ENCODE measurements around the gene TOX2.
A peak's percentile ranks its signal among the peaks of the same experiment; 100 is the strongest.

TOX2 gene

DNA sequence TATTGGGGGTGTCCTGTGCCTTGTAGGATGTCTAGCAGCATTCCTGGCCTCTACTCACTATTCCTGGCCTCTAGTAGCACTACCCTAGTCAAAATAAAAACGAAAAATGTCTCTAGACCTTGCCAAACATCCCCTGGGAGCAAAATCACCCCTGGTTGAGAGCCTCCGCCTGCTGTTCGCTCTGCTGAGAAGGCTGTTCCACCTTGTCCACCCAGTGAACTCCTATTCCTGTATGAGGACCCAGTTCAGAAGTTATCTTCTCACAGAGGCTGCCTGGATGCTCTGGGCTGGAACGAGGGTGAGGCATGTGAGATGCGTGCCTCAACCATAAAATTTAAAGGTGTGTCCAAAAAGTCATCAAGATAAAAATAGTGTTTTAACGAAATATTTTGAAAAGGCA is 101.9 kb downstream of the TOX2 start:
- no peak for TF ChIP-seq ELF4 (IDR thresholded peaks at IDR 0.05)
- TF ChIP-seq ZNF384 (IDR thresholded peaks at IDR 0.05), result no peak
- TF ChIP-seq ARNT (IDR thresholded peaks at IDR 0.05), result no peak
- no peak for TF ChIP-seq FOXK2 (IDR thresholded peaks at IDR 0.05)
- TF ChIP-seq L3MBTL2 (conservative IDR thresholded peaks at IDR 0.05), result no peak
- no peak for TF ChIP-seq FOXM1 (IDR thresholded peaks at IDR 0.05; ENCODE audit: borderline replicate concordance)
- no peak for TF ChIP-seq SUZ12 (IDR thresholded peaks at IDR 0.05)
- no peak for TF ChIP-seq NFRKB (IDR thresholded peaks at IDR 0.05)
- no peak for TF ChIP-seq SP1 (IDR thresholded peaks at IDR 0.05)
- no peak for TF ChIP-seq PKNOX1 (IDR thresholded peaks at IDR 0.05)
- TF ChIP-seq TARDBP (IDR thresholded peaks at IDR 0.05), result no peak
- TF ChIP-seq BHLHE40 (IDR thresholded peaks at IDR 0.05; ENCODE audit: borderline replicate concordance), result no peak
- TF ChIP-seq LEF1 (IDR thresholded peaks at IDR 0.05; ENCODE audit: borderline replicate concordance), result no peak
- TF ChIP-seq HDGF (IDR thresholded peaks at IDR 0.05; ENCODE audit: borderline replicate concordance), result no peak
- no peak for TF ChIP-seq FOXA1 (IDR thresholded peaks at IDR 0.05)
- no peak for TF ChIP-seq CTBP1 (IDR thresholded peaks at IDR 0.05; ENCODE audit: borderline replicate concordance)
- ChIA-PET CTCF (no interaction called here), POLR2A (no interaction called here)
- DNase-seq (ENCODE audit: extremely low spot score), result no peak

- ChIA-PET CTCF (no interaction called here), POLR2A (no interaction called here)
- DNase-seq (ENCODE audit: extremely low spot score), result no peak
- TF ChIP-seq PKNOX1 (IDR thresholded peaks at IDR 0.05) (no peak), FOXK2 (IDR thresholded peaks at IDR 0.05) (no peak), HDGF (IDR thresholded peaks at IDR 0.05; ENCODE audit: borderline replicate concordance) (no peak), FOXA1 (IDR thresholded peaks at IDR 0.05) (no peak), CTBP1 (IDR thresholded peaks at IDR 0.05; ENCODE audit: borderline replicate concordance) (no peak)
These were observed 102.6 kb downstream of the TOX2 start for GRCh38 chr20:44017211-44017610.

DNA sequence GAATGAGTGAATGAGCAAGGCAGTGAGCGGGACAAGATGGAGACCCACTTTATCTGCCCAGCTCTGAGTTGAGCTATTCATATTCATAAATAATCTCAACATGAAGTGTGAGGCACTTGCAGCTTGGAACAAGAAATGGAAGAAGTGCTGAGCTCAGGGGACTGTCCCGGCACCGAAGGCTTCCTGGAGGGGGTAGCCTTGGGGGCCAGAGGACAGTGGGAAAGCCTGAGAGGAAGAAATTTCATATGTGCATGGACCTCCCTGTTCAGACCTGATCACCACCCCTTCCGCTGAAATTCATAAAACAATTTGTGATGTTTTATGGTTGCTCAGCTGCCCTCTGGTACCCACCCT is 103.2 kb downstream of the TOX2 start:
- TF ChIP-seq FOXA1 (IDR thresholded peaks at IDR 0.05) (no peak), BHLHE40 (IDR thresholded peaks at IDR 0.05; ENCODE audit: borderline replicate concordance) (no peak), SUZ12 (IDR thresholded peaks at IDR 0.05) (no peak), HDGF (IDR thresholded peaks at IDR 0.05; ENCODE audit: borderline replicate concordance) (no peak), ARNT (IDR thresholded peaks at IDR 0.05) (no peak), L3MBTL2 (conservative IDR thresholded peaks at IDR 0.05) (no peak), FOXM1 (IDR thresholded peaks at IDR 0.05; ENCODE audit: borderline replicate concordance) (no peak), FOXK2 (IDR thresholded peaks at IDR 0.05) (no peak), TARDBP (IDR thresholded peaks at IDR 0.05) (no peak), ELF4 (IDR thresholded peaks at IDR 0.05) (no peak), NFRKB (IDR thresholded peaks at IDR 0.05) (no peak), ZNF384 (IDR thresholded peaks at IDR 0.05) (no peak), PKNOX1 (IDR thresholded peaks at IDR 0.05) (no peak)
- no peak for DNase-seq (ENCODE audit: extremely low spot score)
- POLR2A ChIA-PET, result interaction anchor here (0.8 to 1.0 kb wide), 2 partner anchors 9 to 32 kb away, joined by 3 read pairs; no protein-coding TSS in a partner anchor
- CTCF ChIA-PET, result no interaction called here

DNA sequence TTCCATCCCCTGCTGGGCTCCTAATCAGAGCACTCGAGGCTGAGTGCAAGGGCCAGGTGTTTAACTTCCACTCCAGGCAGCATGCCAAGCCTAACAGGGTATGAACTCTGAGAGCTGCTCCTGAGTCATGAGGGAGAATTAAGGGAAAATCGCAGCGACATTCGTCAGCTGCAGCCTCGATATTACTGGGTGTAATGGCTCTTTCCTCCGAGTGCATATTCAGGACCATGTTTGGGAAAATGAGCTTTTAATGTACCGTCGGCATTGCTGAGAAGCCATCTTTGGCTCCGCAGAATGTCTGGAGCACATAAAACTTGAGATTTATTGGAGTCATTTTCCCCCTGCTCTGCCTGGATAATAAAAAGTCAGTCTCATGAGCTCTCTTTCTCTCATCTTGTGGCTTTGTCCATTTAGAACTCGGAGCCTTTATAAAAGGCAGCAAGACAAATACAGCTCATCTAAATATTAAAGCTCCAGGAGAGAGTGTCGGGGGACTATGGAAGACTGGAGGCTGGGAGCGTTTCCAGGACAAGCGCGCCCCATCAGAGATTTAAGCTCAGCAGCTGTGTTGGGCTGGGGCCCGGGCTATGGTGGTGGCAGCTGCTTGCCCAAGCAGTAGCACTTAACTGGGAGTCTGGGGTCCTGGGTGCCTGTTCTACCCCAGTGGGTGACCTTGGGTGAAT is 103.7 kb downstream of the TOX2 start:
- TF ChIP-seq CTBP1 (IDR thresholded peaks at IDR 0.05; ENCODE audit: borderline replicate concordance), result peak; percentile 94
- no peak for TF ChIP-seq FOXK2 (IDR thresholded peaks at IDR 0.05)
- TF ChIP-seq ELF4 (IDR thresholded peaks at IDR 0.05), result no peak
- peak; percentile 93 for TF ChIP-seq PKNOX1 (IDR thresholded peaks at IDR 0.05)
- TF ChIP-seq ARNT (IDR thresholded peaks at IDR 0.05), result peak; percentile 14; the same call in 1 of the 2 replicates
- TF ChIP-seq FOXA1 (IDR thresholded peaks at IDR 0.05), result no peak
- TF ChIP-seq LEF1 (IDR thresholded peaks at IDR 0.05; ENCODE audit: borderline replicate concordance), result no peak; the same call in 1 of the 2 replicates
- TF ChIP-seq FOXM1 (IDR thresholded peaks at IDR 0.05; ENCODE audit: borderline replicate concordance), result no peak
- TF ChIP-seq SP1 (IDR thresholded peaks at IDR 0.05), result no peak
- TF ChIP-seq TARDBP (IDR thresholded peaks at IDR 0.05), result no peak
- DNase-seq (ENCODE audit: extremely low spot score), result peak; percentile 68
- CTCF ChIA-PET, result no interaction called here
- POLR2A ChIA-PET, result interaction anchor here (0.8 to 1.0 kb wide), 2 partner anchors 9 to 33 kb away, joined by 3 read pairs; no protein-coding TSS in a partner anchor

DNA sequence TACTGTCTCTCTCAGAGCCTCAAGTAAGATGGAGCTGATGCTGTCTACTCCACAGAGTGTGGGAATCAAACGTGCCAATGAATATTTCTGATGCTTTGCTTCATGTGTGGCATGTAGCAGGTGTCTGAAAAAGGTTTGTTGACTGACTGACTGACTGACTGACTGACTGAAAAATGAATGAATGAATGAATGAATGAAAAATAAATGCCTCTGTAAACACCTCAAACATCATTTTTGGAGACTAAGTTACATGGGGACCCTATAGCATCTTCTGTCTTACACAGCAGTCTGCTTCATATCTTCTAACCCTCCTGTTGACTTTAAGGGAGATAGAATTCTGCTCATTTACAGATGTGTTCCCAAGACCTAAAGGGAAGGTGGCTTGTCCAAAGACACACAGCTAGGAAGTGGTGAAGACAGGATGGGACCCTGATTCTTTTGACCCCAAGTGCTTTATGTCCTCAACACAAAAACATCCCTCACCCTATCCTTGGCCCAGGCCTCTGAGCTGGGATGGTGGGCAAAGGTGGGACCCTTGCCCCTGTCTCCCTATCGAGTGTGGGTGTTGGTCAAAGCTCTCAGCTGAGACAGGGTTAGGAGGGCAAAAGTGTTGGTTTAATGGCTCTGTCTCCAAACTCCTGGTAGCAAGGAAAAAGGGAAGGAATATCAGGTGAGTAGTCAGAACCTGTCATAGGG is 104.4 kb downstream of the TOX2 start:
- ChIA-PET POLR2A (no interaction called here), CTCF (no interaction called here)

More for the DNA sequence above, 104.4 kb downstream of the TOX2 start:
- TF ChIP-seq HDGF (IDR thresholded peaks at IDR 0.05; ENCODE audit: borderline replicate concordance) (no peak), LEF1 (IDR thresholded peaks at IDR 0.05; ENCODE audit: borderline replicate concordance) (no peak), FOXK2 (IDR thresholded peaks at IDR 0.05) (no peak), ELF4 (IDR thresholded peaks at IDR 0.05) (no peak), ZNF384 (IDR thresholded peaks at IDR 0.05) (no peak), SP1 (IDR thresholded peaks at IDR 0.05) (no peak), FOXM1 (IDR thresholded peaks at IDR 0.05; ENCODE audit: borderline replicate concordance) (no peak), NFRKB (IDR thresholded peaks at IDR 0.05) (no peak), CTBP1 (IDR thresholded peaks at IDR 0.05; ENCODE audit: borderline replicate concordance) (no peak), PKNOX1 (IDR thresholded peaks at IDR 0.05) (no peak), TARDBP (IDR thresholded peaks at IDR 0.05) (no peak), L3MBTL2 (conservative IDR thresholded peaks at IDR 0.05) (no peak), ARNT (IDR thresholded peaks at IDR 0.05) (no peak), SUZ12 (IDR thresholded peaks at IDR 0.05) (no peak), BHLHE40 (IDR thresholded peaks at IDR 0.05; ENCODE audit: borderline replicate concordance) (no peak), FOXA1 (IDR thresholded peaks at IDR 0.05) (no peak)
- no peak for DNase-seq (ENCODE audit: extremely low spot score)
